Sigmoid colon (tissue), 7 donors: Measurements from ENCODE around the gene SELENOM. TPM values are rescaled to one million over a fixed set of nuclear protein-coding genes. Genes with fewer than 3 reads are reported as not detected.

Source experiments
- DNase-seq: peaks from one replicate; pipeline ENCODE4 v3.0.0-alpha.2; 2019
- H3K27ac ChIP-seq, 4 donors: fragments of 200-600 bp; sonication (generic); one replicate each; pipeline ENCODE4 v1.5.1; 2016 to 2019; ENCODE audit warnings: mild to moderate bottlenecking in 1 of 4
- H3K27me3 ChIP-seq, 3 donors: fragments of 200-600 bp; sonication (generic); one replicate each; pipeline ENCODE4 v1.5.1; 2019; ENCODE audit warnings: mild to moderate bottlenecking in 1 of 3
- H3K36me3 ChIP-seq, 4 donors: fragments of 200-600 bp; sonication (generic); one replicate each; pipeline ENCODE4 v1.5.1; 2016 to 2019
- H3K4me1 ChIP-seq, 4 donors: fragments of 200-600 bp; sonication (generic); one replicate each; pipeline ENCODE4 v1.5.1; 2017 to 2019
- H3K4me3 ChIP-seq, 4 donors: fragments of 200-600 bp; sonication (generic); one replicate each; pipeline ENCODE4 v1.5.1; 2017 to 2019; ENCODE audit warnings: mild to moderate bottlenecking in 2 of 4, moderate library complexity in 1 of 4
- H3K9me3 ChIP-seq, 4 donors: fragments of 200-600 bp in 3 of 4; sonication (generic) in 3 of 4; one replicate each; pipeline versions ENCODE4 v1.5.1 to v1.6.1; 2013 to 2019
- CTCF ChIP-seq, 4 experiments: fragments of 450-650 bp in 3 of 4; fragments of 200-600 bp in 1 of 4; IDR thresholded peaks; one replicate each; pipeline ENCODE4 v1.5.1; 2016 to 2019; ENCODE audit warnings: antibody characterized with exemption in 4 of 4, mild to moderate bottlenecking in 3 of 4, moderate library complexity in 2 of 4
- EP300 ChIP-seq, 4 donors: sonication (generic); formaldehyde crosslinking; IDR thresholded peaks; one replicate each; pipeline ENCODE4 v1.6.1; 2017; ENCODE audit warnings: antibody characterized with exemption in 4 of 4
- POLR2A ChIP-seq, 2 donors: fragments of 450-650 bp; IDR thresholded peaks; one replicate each; pipeline ENCODE4 v1.6.1; 2016; ENCODE audit warnings: antibody characterized with exemption in 2 of 2, mild to moderate bottlenecking in 2 of 2, moderate library complexity in 2 of 2
- POLR2AphosphoS5 ChIP-seq, 4 donors: sonication (generic); formaldehyde crosslinking; IDR thresholded peaks; one replicate each; pipeline ENCODE4 v1.6.1; 2017; ENCODE audit warnings: antibody characterized with exemption in 4 of 4
- WGBS, 2 donors: extraction: QIAGEN DNeasy Blood & Tissue Kit; methylation state at CpG; one replicate each; pipeline ENCODE4 v1.1.7; 2013; 5-methylcytosine and 5-hydroxymethylcytosine counted together
- intact Hi-C: fragments of 100-400 bp; cut with DNase I; formaldehyde crosslinking; loops from one replicate; pipeline ENCODE4 v1.15.1; 2023
- polyA plus RNA-seq, 3 donors: library from polyadenylated mRNA; stranded (reverse); fragments of 200-250 nt; gene quantifications; one replicate each; pipeline ENCODE4 v1.2.3, GENCODE V29; 2013
- total RNA-seq, 4 donors: library from RNA; depleted of rRNA; stranded (reverse); fragments of >200 nt; gene quantifications; one replicate each; pipeline ENCODE4 v1.1.0, GENCODE V29; 2016
- donor health status: healthy with polysubstance abuse.
- donor health status: Bipolar disorder and iron deficiency.
- donor health status: healthy.

SELENOM gene
- total and polyA plus RNA-seq, 7 donors, result 40.9 to 1,938 (median 868) TPM

- H3K27ac ChIP-seq, result no peak overlapping the region
- no peaks in the 10 kb centered on the region for H3K4me1 ChIP-seq
- peaks cover 0 to 24% (median 16%) of the 10 kb centered on the region in 3 donors for H3K27me3 ChIP-seq
- no peaks in the 10 kb centered on the region for H3K9me3 ChIP-seq
- intact Hi-C loops, result no loop called here
- no peaks in the 10 kb centered on the region for H3K36me3 ChIP-seq
- TF ChIP-seq POLR2A (IDR thresholded peaks at IDR 0.05), result no peak
- no peak for TF ChIP-seq CTCF (IDR thresholded peaks at IDR 0.05)
- no peak for TF ChIP-seq POLR2AphosphoS5 (IDR thresholded peaks at IDR 0.05)
- TF ChIP-seq EP300 (IDR thresholded peaks at IDR 0.05), result no peak
- WGBS, 2 donors, result 59 to 75% methylated on average over 5 of the region's 5 CpGs
- H3K4me3 ChIP-seq, result no peak overlapping the region
- no peak for DNase-seq
Observed at GRCh38 chr22:31140746-31141145, 33.4 kb upstream of the SELENOM start.

- Histone ChIP-seq H3K36me3 (no peaks in the 10 kb centered on the region), H3K4me1 (no peaks in the 10 kb centered on the region), H3K27me3 (peaks cover 0 to 24% (median 16%) of the 10 kb centered on the region in 3 donors), H3K27ac (no peak within 1 kb of the TSS), H3K4me3 (no peak within 1 kb of the TSS), H3K9me3 (no peaks in the 10 kb centered on the region)
- 51 to 56% methylated on average over 24 of the region's 24 CpGs for WGBS, 2 donors
- TF ChIP-seq EP300 (IDR thresholded peaks at IDR 0.05) (no peak), POLR2AphosphoS5 (IDR thresholded peaks at IDR 0.05) (no peak), CTCF (IDR thresholded peaks at IDR 0.05) (no peak), POLR2A (IDR thresholded peaks at IDR 0.05) (no peak)
- intact Hi-C loops, result no loop called here
- DNase-seq, result no peak
Observed at GRCh38 chr22:31139866-31140716, 32.7 kb upstream of the SELENOM start, which contains the start of gene PLA2G3. PLA2G3 (minus strand) TSS chr22:31140508; CDS start chr22:31140354, 154 bp downstream.

- WGBS, 2 donors, result 36 to 80% methylated on average over 3 of the region's 3 CpGs
- H3K27ac ChIP-seq, result no peak overlapping the region
- no peaks in the 10 kb centered on the region for H3K36me3 ChIP-seq
- no peak for DNase-seq
- no peaks in the 10 kb centered on the region for H3K9me3 ChIP-seq
- TF ChIP-seq CTCF (IDR thresholded peaks at IDR 0.05), result no peak
- no peak overlapping the region for H3K4me3 ChIP-seq
- no peaks in the 10 kb centered on the region for H3K4me1 ChIP-seq
- intact Hi-C loops, result no loop called here
- H3K27me3 ChIP-seq, result peaks cover 0 to 24% (median 16%) of the 10 kb centered on the region in 3 donors
Observed at GRCh38 chr22:31139066-31139465, 31.7 kb upstream of the SELENOM start.

- Histone ChIP-seq H3K4me3 (no peak overlapping the region), H3K36me3 (no peaks in the 10 kb centered on the region), H3K4me1 (no peaks in the 10 kb centered on the region), H3K27ac (no peak overlapping the region), H3K27me3 (peaks cover 0 to 24% (median 16%) of the 10 kb centered on the region in 3 donors), H3K9me3 (no peaks in the 10 kb centered on the region)
- intact Hi-C loops, result no loop called here
- DNase-seq, result no peak
- WGBS, 2 donors, result 66 to 77% methylated on average over 10 of the region's 10 CpGs
- TF ChIP-seq EP300 (IDR thresholded peaks at IDR 0.05), result no peak
- no peak for TF ChIP-seq POLR2A (IDR thresholded peaks at IDR 0.05)
- no peak for TF ChIP-seq POLR2AphosphoS5 (IDR thresholded peaks at IDR 0.05)
- no peak for TF ChIP-seq CTCF (IDR thresholded peaks at IDR 0.05)
Observed at GRCh38 chr22:31138126-31138525, 30.8 kb upstream of the SELENOM start.
